Purkinje cell (primary cell): ENCODE measurements around the gene KIF11. TPM values are rescaled to one million over a fixed set of nuclear protein-coding genes. Genes with fewer than 3 reads are reported as not detected.

Experiments
- polyA plus RNA-seq: library from polyadenylated mRNA; unstranded; fragments of >200 nt; fragmentation: Nextera tagmentation; gene quantifications from 2 replicates; pipeline ENCODE4 v1.2.1, GENCODE V29; 2014

Gene KIF11
- polyA plus RNA-seq = 0.75 and 1.0 TPM in 2 replicates

DNA sequence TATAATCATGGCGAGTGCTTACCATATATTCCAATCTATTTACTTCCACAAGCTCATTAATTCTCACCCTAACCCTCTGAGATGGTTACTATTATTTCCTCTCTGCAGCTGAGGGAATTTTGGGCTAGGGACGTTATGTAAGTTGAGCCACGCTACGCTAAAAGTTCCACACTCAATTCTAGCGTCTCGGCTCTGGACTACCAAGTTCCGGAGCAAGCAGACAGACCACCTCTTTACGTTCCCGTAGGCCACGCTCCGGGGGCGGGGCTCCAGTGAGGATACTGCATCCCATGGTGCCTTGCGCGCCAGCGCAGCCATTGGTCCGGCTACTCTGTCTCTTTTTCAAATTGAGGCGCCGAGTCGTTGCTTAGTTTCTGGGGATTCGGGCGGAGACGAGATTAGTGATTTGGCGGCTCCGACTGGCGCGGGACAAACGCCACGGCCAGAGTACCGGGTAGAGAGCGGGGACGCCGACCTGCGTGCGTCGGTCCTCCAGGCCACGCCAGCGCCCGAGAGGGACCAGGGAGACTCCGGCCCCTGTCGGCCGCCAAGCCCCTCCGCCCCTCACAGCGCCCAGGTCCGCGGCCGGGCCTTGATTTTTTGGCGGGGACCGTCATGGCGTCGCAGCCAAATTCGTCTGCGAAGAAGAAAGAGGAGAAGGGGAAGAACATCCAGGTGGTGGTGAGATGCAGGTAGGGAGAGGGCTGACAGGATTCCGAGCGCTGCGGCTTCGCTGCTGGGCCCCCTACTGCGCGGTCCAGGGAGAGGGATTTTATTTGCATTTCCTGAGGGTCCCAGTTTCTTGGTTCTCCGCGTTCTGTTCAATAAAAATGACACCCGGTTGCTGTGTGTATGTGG is at the start of gene KIF11:
Gene KIF11, plus strand, starts transcription at position 370 of the 858 bp plus-strand sequence. Its CDS starts 246 bp downstream, at position 616.

DNA sequence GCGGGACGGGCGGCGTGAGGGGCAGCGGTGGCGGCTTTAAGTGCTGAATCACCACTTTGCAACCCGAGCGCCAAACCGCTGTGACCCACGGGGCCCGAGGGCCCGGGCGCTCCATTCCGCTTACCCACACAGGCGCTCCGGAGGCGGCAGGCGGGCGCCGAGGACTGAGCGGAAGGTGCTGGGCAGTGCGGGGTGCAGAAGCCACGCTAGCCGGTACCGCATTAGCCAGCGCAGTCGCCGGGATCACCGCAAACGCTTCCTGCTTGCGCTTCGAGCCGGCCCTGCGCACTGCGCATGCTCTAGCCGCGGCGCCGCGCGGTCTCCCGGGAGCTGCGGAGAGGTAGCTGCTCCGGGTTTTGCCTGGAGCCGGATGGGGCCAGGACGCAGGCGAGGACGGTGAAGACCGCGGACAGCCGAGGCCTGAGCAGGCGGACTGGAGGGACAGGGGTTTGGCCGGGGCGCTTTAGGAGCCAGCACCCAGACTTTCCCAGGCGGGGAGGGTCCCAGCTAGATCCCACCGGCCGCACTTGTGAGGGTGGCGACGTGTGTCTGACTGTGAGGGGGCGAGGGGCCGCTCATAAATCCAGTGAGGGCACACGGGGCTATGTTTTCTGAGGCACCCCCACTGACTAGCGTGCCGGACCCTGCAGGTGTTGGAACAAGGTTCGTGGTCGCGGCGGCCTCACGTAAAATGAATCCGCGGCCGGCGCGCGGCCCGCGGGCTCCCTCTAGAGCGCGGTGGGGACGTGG is 19.0 kb upstream of the KIF11 start, which contains the start of gene IDE:
Gene IDE, minus strand, starts transcription at position 296 of the 750 bp plus-strand sequence. Its CDS starts 74 bp downstream, at position 222.

DNA sequence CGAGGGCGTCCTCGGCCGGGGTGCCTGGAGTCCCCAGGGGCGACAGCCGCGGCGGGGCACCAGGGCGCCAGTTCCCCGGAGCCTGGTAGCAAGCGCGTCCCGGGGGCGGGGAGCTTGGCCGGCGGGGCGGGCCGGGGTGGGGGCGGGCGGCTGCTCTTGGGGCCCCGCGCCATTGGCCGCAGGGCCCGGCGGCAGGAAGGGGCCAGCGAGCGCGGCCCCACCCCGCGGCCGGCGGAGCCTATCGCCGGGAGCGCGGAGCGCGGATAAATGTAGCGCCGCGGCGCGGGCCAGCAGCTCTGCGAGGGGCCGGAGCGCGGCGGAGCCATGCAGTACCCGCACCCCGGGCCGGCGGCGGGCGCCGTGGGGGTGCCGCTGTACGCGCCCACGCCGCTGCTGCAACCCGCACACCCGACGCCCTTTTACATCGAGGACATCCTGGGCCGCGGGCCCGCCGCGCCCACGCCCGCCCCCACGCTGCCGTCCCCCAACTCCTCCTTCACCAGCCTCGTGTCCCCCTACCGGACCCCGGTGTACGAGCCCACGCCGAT is 96.8 kb downstream of the KIF11 start, which contains the start of gene HHEX:
Gene HHEX, plus strand, starts transcription at position 293 of the 548 bp plus-strand sequence. Its CDS starts 32 bp downstream, at position 325.

Other genes with a start within 250 kb of the KIF11 start
- 7.7 and 10.5 TPM in 2 replicates for gene IDE, start 19.0 kb upstream of the KIF11 start, polyA plus RNA-seq
- gene HHEX, start 96.8 kb downstream of the KIF11 start, polyA plus RNA-seq = 1.2 TPM in 1 of 2 replicates, not detected in the other